ENCODE data around the gene COX6A2.

- no peak for TF ChIP-seq PRDM15 (CRISPR knock-in tag; IDR thresholded peaks at IDR 0.05)
- no peak for TF ChIP-seq MAX (CRISPR knock-in tag; IDR thresholded peaks at IDR 0.05)
- TF ChIP-seq ETV6 (CRISPR knock-in tag; IDR thresholded peaks at IDR 0.05): no peak
- TF ChIP-seq ESRRA (CRISPR knock-in tag; IDR thresholded peaks at IDR 0.05; ENCODE audit: borderline replicate concordance): no peak
- TF ChIP-seq CTCF (IDR thresholded peaks at IDR 0.05): no peak
- TF ChIP-seq TCF7 (CRISPR knock-in tag; IDR thresholded peaks at IDR 0.05; ENCODE audit: low read depth): no peak
- no peak for TF ChIP-seq ZNF121 (CRISPR knock-in tag; IDR thresholded peaks at IDR 0.05)
- TF ChIP-seq ERG (CRISPR knock-in tag; IDR thresholded peaks at IDR 0.05): no peak
- no peak for TF ChIP-seq MXD4 (CRISPR knock-in tag; IDR thresholded peaks at IDR 0.05; ENCODE audit: borderline replicate concordance)
- no peak for TF ChIP-seq ZSCAN18 (CRISPR knock-in tag; IDR thresholded peaks at IDR 0.05)
- no peak for TF ChIP-seq NFATC4 (CRISPR knock-in tag; IDR thresholded peaks at IDR 0.05)
- no peak for TF ChIP-seq USF2 (CRISPR knock-in tag; IDR thresholded peaks at IDR 0.05)
- no peak for TF ChIP-seq FOXP1 (CRISPR knock-in tag; IDR thresholded peaks at IDR 0.05; ENCODE audit: borderline replicate concordance)
- TF ChIP-seq ATF6 (CRISPR knock-in tag; IDR thresholded peaks at IDR 0.05): no peak
Measured at GRCh38 chr16:31412750-31413149, 15.4 kb downstream of the COX6A2 start.
